Esophagus muscularis mucosa (tissue), 4 donors: Measurements from ENCODE around the gene SLC35C1.

ENCODE experiments used
- CTCF ChIP-seq, 3 experiments: fragments of 200-600 bp in 2 of 3; fragments of 450-650 bp in 1 of 3; sonication (generic) in 2 of 3; IDR thresholded peaks; one replicate each; pipeline ENCODE4 v1.5.1; 2017 to 2019; ENCODE audit warnings: antibody characterized with exemption in 3 of 3, mild to moderate bottlenecking in 2 of 3, moderate library complexity in 1 of 3
- EP300 ChIP-seq: sonication (generic); formaldehyde crosslinking; IDR thresholded peaks from one replicate; pipeline ENCODE4 v1.6.1; 2017; ENCODE audit warnings: antibody characterized with exemption
- POLR2A ChIP-seq: fragments of 450-650 bp; IDR thresholded peaks from one replicate; pipeline ENCODE4 v1.6.1; 2017; ENCODE audit warnings: antibody characterized with exemption, moderate library complexity, mild to moderate bottlenecking, low read depth
- POLR2AphosphoS5 ChIP-seq, 2 donors: sonication (generic); formaldehyde crosslinking; IDR thresholded peaks; one replicate each; pipeline ENCODE4 v1.6.1; 2017; ENCODE audit warnings: antibody characterized with exemption in 2 of 2

GRCh38 chr11:45811571-45812290 is 6.8 kb downstream of the SLC35C1 start:
- TF ChIP-seq POLR2A, result no peak
- TF ChIP-seq CTCF (IDR thresholded peaks at IDR 0.05), result no peak
- no peak for TF ChIP-seq EP300
- no peak for TF ChIP-seq POLR2AphosphoS5 (IDR thresholded peaks at IDR 0.05)
